BJ (cell line): ENCODE data around the gene ETFRF1. TPM values are rescaled to one million over a fixed set of nuclear protein-coding genes. Genes with fewer than 3 reads are reported as not detected.

ENCODE experiments used
- CTCF ChIA-PET: fragments of 350-600 bp; formaldehyde crosslinking; extraction: SDS; loops from one replicate; lab custom pipeline; 2021; ENCODE audit warnings: antibody characterized with exemption, inconsistent platforms; lab: Yijun Ruan, JAX
- POLR2A ChIA-PET: fragments of 300-600 bp; sonication (Branson Sonifier 250); formaldehyde crosslinking; extraction: SDS; loops from one replicate; lab custom pipeline; 2021; ENCODE audit warnings: antibody characterized with exemption; lab: Charles Lee
- DNase-seq: peaks from one replicate; pipeline ENCODE4 v3.0.0-alpha.2; 2011; ENCODE audit warnings: low read depth
- H3K27me3 ChIP-seq: 2 replicates; pipeline ENCODE4 v1.6.0; 2011; ENCODE audit warnings: low read length; ENCODE audit not compliant: control insufficient read depth, insufficient read depth
- H3K36me3 ChIP-seq: 2 replicates; pipeline ENCODE4 v1.5.1; 2011; ENCODE audit warnings: low read length; ENCODE audit not compliant: control insufficient read depth, insufficient read depth
- H3K4me3 ChIP-seq: 2 replicates; pipeline ENCODE4 v1.5.1; 2011; ENCODE audit warnings: low read depth, mild to moderate bottlenecking, control low read depth, low read length
- CTCF ChIP-seq: IDR thresholded peaks from 2 replicates; pipeline ENCODE4 v1.5.1; 2011; ENCODE audit warnings: low read depth, mild to moderate bottlenecking, control low read depth, inconsistent platforms, low read length, moderate library complexity; ENCODE audit not compliant: insufficient read depth
- polyA plus RNA-seq: library from polyadenylated mRNA; depleted of rRNA; stranded (reverse); fragments of >200 nt; gene quantifications from 2 replicates; pipeline ENCODE4 v1.2.3, GENCODE V29; 2011

The ETFRF1 gene
- polyA plus RNA-seq, 1 experiment = 6.0 TPM

DNA sequence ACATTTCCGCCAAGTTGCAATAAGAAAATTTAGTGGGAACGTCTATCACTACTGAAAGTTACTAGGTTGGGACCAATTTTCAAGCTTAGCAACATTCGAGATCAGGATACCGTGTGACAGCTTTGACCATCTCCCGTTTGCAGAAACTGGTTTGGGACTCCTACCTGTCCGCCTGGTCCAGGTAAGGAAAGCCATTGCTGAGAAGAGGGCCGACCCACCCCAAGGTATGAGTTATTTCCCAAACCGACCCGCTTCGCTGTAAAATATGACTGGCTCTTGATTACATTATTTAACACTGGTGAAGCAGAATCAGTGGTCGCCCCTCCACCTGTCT, 348 bp upstream of the ETFRF1 start:
- ChIA-PET CTCF (interaction anchor here (0.8 to 1.7 kb wide), 3 partner anchors 47 to 635 kb away, joined by 3 to 10 read pairs (median 4); no protein-coding TSS in a partner anchor), POLR2A (interaction anchor here (0.6 kb wide), 1 partner anchor 127 kb away, joined by 4 read pairs; no protein-coding TSS in a partner anchor)

DNA sequence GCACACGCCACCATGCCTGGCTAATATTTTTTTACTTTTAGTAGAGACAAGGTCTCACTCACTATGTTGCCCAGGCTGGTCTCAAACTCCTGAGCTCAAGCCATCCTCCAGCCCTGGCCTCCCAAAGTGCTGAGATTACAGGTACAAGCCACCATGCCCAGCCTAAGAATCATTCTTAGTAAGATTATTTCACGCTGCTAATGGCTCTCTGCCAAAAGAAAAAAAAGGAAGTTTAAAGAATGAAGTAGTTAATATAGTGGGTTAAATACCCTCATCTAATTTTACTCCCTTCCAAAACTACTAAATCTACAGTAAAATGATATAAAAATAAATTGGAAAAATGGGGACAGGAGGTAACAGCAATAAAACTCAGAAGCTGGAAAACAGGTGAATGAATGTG, 2.6 kb downstream of the ETFRF1 start:
- Histone ChIP-seq H3K36me3 (no peaks in the 10 kb centered on the region), H3K27me3 (no peaks in the 10 kb centered on the region), H3K4me3 (no peak overlapping the region)
- DNase-seq = no peak
- CTCF ChIA-PET = interaction anchor here (1.4 to 2.6 kb wide), 3 partner anchors 12 to 44 kb away, joined by 4 to 15 read pairs (median 6); no protein-coding TSS in a partner anchor
- POLR2A ChIA-PET = no interaction called here
- TF ChIP-seq CTCF = no peak

More for the DNA sequence above, 348 bp upstream of the ETFRF1 start:
- Histone ChIP-seq H3K36me3 (no peaks in the 10 kb centered on the region), H3K4me3 (peak overlapping the region; percentile 93), H3K27me3 (no peaks in the 10 kb centered on the region)
- DNase-seq = no peak
- no peak for TF ChIP-seq CTCF

GRCh38 chr12:25200703-25201102, 5.7 kb downstream of the ETFRF1 start:
- Histone ChIP-seq H3K36me3 (0 out of 2 replicates have a peak, but pooled peaks cover 1% of the 10 kb centered on the region), H3K4me3 (no peak overlapping the region), H3K27me3 (no peaks in the 10 kb centered on the region)
- POLR2A ChIA-PET = no interaction called here
- TF ChIP-seq CTCF = no peak
- CTCF ChIA-PET = interaction anchor here (1.5 kb wide), 1 partner anchor 187 kb away, joined by 4 read pairs; no protein-coding TSS in a partner anchor
- peak; percentile 25 for DNase-seq

GRCh38 chr12:25202137-25202536, 7.1 kb downstream of the ETFRF1 start:
- no peaks in the 10 kb centered on the region for H3K27me3 ChIP-seq
- H3K4me3 ChIP-seq = no peak overlapping the region
- no peak for DNase-seq
- CTCF ChIA-PET = interaction anchor here (1.5 kb wide), 1 partner anchor 186 kb away, joined by 4 read pairs; no protein-coding TSS in a partner anchor
- POLR2A ChIA-PET = no interaction called here
- H3K36me3 ChIP-seq = 0 out of 2 replicates have a peak, but pooled peaks cover 1% of the 10 kb centered on the region
- no peak for TF ChIP-seq CTCF

DNA sequence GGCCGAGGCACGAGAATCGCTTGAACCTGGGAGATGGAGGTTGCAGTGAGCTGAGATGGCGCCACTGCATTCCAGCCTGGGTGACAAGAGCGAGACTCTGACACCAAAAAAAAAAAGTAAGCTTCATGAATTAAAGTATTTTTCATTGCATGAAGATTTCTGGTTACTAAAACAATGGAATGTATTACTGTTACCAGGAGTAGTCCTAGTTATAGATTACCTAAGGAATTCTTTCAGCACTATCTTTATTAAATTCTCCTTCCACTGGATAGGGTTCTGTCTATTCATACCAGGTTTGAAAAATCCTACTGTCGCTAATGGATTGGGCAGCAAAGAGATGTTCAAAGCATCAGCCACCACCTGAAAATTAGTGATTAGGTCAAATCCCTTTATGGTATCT, 12.4 kb downstream of the ETFRF1 start:
- DNase-seq = no peak
- H3K27me3 ChIP-seq = no peaks in the 10 kb centered on the region
- 0 out of 2 replicates have a peak, but pooled peaks cover 1% of the 10 kb centered on the region for H3K36me3 ChIP-seq
- H3K4me3 ChIP-seq = no peak overlapping the region
- TF ChIP-seq CTCF = no peak
- ChIA-PET CTCF (no interaction called here), POLR2A (no interaction called here)
